DOHH2 (cell line): ENCODE data around the gene DNAH14.

ENCODE experiments used
- H3F3A ChIP-seq: fragments of 200-600 bp; sonication (generic), shearing (Covaris generic); 2 replicates; pipeline ENCODE4 v1.6.0; 2016; ENCODE audit warnings: antibody characterized with exemption, mild to moderate bottlenecking; ENCODE audit not compliant: control insufficient read depth, insufficient read depth
- H3K27ac ChIP-seq: fragments of 200-600 bp; sonication (generic); 2 replicates; pipeline ENCODE4 v1.5.1; 2014; ENCODE audit warnings: low read depth, mild to moderate bottlenecking, low read length, moderate library complexity
- H3K27me3 ChIP-seq: fragments of 200-600 bp; sonication (generic); 2 replicates; pipeline ENCODE4 v1.6.1; 2014; ENCODE audit warnings: mild to moderate bottlenecking, low read length, mixed read lengths; ENCODE audit not compliant: control insufficient read depth
- H3K36me3 ChIP-seq: fragments of 200-600 bp; sonication (generic); 2 replicates; pipeline ENCODE4 v1.6.1; 2014; ENCODE audit warnings: mild to moderate bottlenecking, low read length, moderate library complexity, mixed read lengths; ENCODE audit not compliant: control insufficient read depth
- H3K4me1 ChIP-seq: fragments of 200-600 bp; sonication (generic); 2 replicates; pipeline ENCODE4 v1.6.1; 2014; ENCODE audit warnings: mild to moderate bottlenecking, low read length, mixed read lengths; ENCODE audit not compliant: control insufficient read depth
- H3K4me2 ChIP-seq: fragments of 200-600 bp; sonication (generic); 2 replicates; pipeline ENCODE4 v1.6.0; 2014; ENCODE audit warnings: mild to moderate bottlenecking, low read length, moderate library complexity
- H3K4me3 ChIP-seq: fragments of 200-600 bp; sonication (generic); 2 replicates; pipeline ENCODE4 v1.5.1; 2014; ENCODE audit warnings: mild to moderate bottlenecking, low read length, mixed read lengths
- H3K79me2 ChIP-seq: fragments of 200-600 bp; sonication (generic); 2 replicates; pipeline ENCODE4 v1.6.1; 2014; ENCODE audit warnings: mild to moderate bottlenecking, low read length, mixed read lengths; ENCODE audit not compliant: control insufficient read depth
- H3K9me2 ChIP-seq: fragments of 200-600 bp; sonication (generic); replicated peaks from 2 replicates; pipeline ENCODE4 v1.6.1; 2014; ENCODE audit warnings: mild to moderate bottlenecking, low read length, mixed read lengths; ENCODE audit not compliant: control insufficient read depth
- H3K9me3 ChIP-seq: fragments of 200-600 bp; sonication (generic); 2 replicates; pipeline ENCODE4 v1.6.1; 2014; ENCODE audit warnings: antibody characterized with exemption, low read length, mixed read lengths; ENCODE audit not compliant: control insufficient read depth, insufficient read depth
- H4K20me1 ChIP-seq: fragments of 200-600 bp; sonication (generic); 2 replicates; pipeline ENCODE4 v1.6.0; 2014; ENCODE audit warnings: low read depth, mild to moderate bottlenecking, antibody characterized with exemption, low read length, moderate library complexity; ENCODE audit not compliant: control insufficient read depth, insufficient read depth
- EZH2phosphoT487 ChIP-seq: fragments of 200-600 bp; sonication (generic); IDR thresholded peaks from 2 replicates; pipeline ENCODE4 v1.6.1; 2017; ENCODE audit warnings: borderline replicate concordance, mild to moderate bottlenecking, antibody characterized with exemption, low read length, moderate library complexity, mixed read lengths
- TF ChIP-seq, protein P1 (sequence below): fragments of 200-600 bp; sonication (generic); IDR thresholded peaks from one replicate; pipeline ENCODE4 v1.5.1; 2014; ENCODE audit warnings: antibody characterized with exemption, mild to moderate bottlenecking, low read depth, low read length; ENCODE audit not compliant: poor library complexity, severe bottlenecking

DNAH14 gene

DNA sequence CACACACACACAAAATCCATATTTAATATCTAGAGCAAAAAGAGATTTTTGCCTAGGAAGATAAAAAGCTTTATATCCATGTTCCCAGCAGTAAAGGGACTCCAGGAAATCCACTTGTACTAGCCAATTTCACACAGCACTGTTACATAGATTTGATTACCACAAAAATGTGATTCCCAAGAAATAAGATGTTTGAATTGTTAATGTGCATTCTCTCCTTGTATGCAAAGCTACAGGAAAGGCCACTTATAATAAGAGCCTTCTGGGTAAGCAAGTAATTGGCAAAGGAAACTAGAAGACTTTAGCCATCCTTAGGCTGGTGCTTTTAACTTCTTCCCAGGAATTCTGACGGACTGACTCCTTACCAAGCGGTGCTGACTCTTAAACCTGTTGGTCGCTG is 409.1 kb downstream of the DNAH14 start:
- no peak overlapping the region for H3K27ac ChIP-seq
- no peak for TF ChIP-seq EZH2phosphoT487
- TF ChIP-seq, protein P1, sequence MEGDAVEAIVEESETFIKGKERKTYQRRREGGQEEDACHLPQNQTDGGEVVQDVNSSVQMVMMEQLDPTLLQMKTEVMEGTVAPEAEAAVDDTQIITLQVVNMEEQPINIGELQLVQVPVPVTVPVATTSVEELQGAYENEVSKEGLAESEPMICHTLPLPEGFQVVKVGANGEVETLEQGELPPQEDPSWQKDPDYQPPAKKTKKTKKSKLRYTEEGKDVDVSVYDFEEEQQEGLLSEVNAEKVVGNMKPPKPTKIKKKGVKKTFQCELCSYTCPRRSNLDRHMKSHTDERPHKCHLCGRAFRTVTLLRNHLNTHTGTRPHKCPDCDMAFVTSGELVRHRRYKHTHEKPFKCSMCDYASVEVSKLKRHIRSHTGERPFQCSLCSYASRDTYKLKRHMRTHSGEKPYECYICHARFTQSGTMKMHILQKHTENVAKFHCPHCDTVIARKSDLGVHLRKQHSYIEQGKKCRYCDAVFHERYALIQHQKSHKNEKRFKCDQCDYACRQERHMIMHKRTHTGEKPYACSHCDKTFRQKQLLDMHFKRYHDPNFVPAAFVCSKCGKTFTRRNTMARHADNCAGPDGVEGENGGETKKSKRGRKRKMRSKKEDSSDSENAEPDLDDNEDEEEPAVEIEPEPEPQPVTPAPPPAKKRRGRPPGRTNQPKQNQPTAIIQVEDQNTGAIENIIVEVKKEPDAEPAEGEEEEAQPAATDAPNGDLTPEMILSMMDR: no peak
- H3K9me2 ChIP-seq: no peaks in the 10 kb centered on the region
- no peaks in the 10 kb centered on the region for H4K20me1 ChIP-seq
- H3K4me2 ChIP-seq: no peak overlapping the region
- H3K4me3 ChIP-seq: no peak overlapping the region
- no peaks in the 10 kb centered on the region for H3K27me3 ChIP-seq
- H3K9me3 ChIP-seq: peaks cover 4% of the 10 kb centered on the region; the same call in 1 of the 2 replicates
- no peaks in the 10 kb centered on the region for H3K36me3 ChIP-seq
- H3K79me2 ChIP-seq: no peaks in the 10 kb centered on the region
- no peaks in the 10 kb centered on the region for H3K4me1 ChIP-seq
- peaks cover 12% of the 10 kb centered on the region for H3F3A ChIP-seq

- no peaks in the 10 kb centered on the region for H3K9me3 ChIP-seq
- no peak overlapping the region for H3K4me3 ChIP-seq
Observed at GRCh38 chr1:225341642-225342041, 412.2 kb downstream of the DNAH14 start.

GRCh38 chr1:225342695-225343094 is 413.2 kb downstream of the DNAH14 start:
- Histone ChIP-seq H3K4me1 (no peaks in the 10 kb centered on the region), H3K4me3 (no peak overlapping the region), H3K79me2 (no peaks in the 10 kb centered on the region), H3K36me3 (no peaks in the 10 kb centered on the region), H3K9me3 (no peaks in the 10 kb centered on the region), H3K27ac (no peak overlapping the region), H4K20me1 (no peaks in the 10 kb centered on the region), H3K4me2 (no peak overlapping the region), H3K9me2 (no peaks in the 10 kb centered on the region), H3K27me3 (peaks cover 3% of the 10 kb centered on the region; the same call in 1 of the 2 replicates), H3F3A (no peaks in the 10 kb centered on the region)
- TF ChIP-seq, protein P1: no peak
- TF ChIP-seq EZH2phosphoT487: no peak

More at GRCh38 chr1:225341642-225342041, 412.2 kb downstream of the DNAH14 start:
- no peaks in the 10 kb centered on the region for H3K9me2 ChIP-seq
- no peaks in the 10 kb centered on the region for H3K27me3 ChIP-seq
- no peak overlapping the region for H3K27ac ChIP-seq
- H3K4me1 ChIP-seq: no peaks in the 10 kb centered on the region
- H3F3A ChIP-seq: no peaks in the 10 kb centered on the region
- H3K79me2 ChIP-seq: no peaks in the 10 kb centered on the region
- H3K4me2 ChIP-seq: no peak overlapping the region
- no peaks in the 10 kb centered on the region for H3K36me3 ChIP-seq
- TF ChIP-seq, protein P1: no peak
- no peak for TF ChIP-seq EZH2phosphoT487
- H4K20me1 ChIP-seq: no peaks in the 10 kb centered on the region
